Measurements from ENCODE around the gene TMEM132C.

The TMEM132C gene

GRCh38 chr12:128734371-128734770, 467.4 kb downstream of the TMEM132C start:
- ATAC-seq (ENCODE audit: low read depth) (no peak), DNase-seq (ENCODE audit: low spot score in 2 of 2) (no peak)
- no peak overlapping the region for H3K4me3 Mint-ChIP-seq
- H3K27me3 Mint-ChIP-seq: peaks cover 11% of the 10 kb centered on the region
- no peaks in the 10 kb centered on the region for H3K4me1 Mint-ChIP-seq
- H3K9me3 Mint-ChIP-seq: peaks cover 6% of the 10 kb centered on the region
- H3K36me3 Mint-ChIP-seq: peaks cover 6% of the 10 kb centered on the region
- no peak overlapping the region for H3K27ac Mint-ChIP-seq

DNA sequence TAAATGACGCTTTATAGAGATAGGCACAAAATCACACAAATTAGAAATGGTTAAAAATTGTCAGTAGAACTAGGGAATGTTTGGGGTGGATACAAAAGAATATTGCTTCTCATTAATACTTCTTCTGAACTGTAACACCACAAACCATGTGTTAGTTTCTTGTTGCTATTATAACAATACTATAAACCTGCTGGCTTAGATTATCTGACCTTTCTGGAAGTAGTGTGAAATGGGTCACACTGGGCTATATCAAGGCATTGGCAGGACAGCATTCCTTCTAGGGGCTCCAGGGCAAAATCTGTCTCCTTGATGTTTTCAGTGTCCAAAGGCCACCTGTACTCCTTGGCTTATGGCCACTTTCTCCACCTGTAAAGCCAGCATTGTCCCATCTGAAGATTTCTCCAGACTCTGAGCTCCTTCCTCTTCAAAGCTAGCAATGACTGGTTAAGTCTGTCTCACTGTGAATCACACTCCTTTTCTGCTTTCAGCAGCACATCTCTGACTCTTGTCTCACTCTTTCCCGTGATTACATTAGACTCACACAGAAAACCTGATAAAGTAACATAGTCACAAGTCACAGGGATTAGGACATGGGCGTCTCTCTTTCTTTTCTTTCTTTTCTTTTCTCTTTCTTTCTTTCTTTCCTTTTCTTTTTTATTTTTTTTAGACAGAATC, 470.5 kb downstream of the TMEM132C start:
- no peak for ATAC-seq (ENCODE audit: low read depth)
- no peaks in the 10 kb centered on the region for H3K4me1 Mint-ChIP-seq
- H3K27me3 Mint-ChIP-seq: peaks cover 12% of the 10 kb centered on the region
- no peak for DNase-seq (ENCODE audit: low spot score in 2 of 2)
- H3K27ac Mint-ChIP-seq: no peak overlapping the region
- peaks cover 9% of the 10 kb centered on the region for H3K9me3 Mint-ChIP-seq
- no peak overlapping the region for H3K4me3 Mint-ChIP-seq
- peaks cover 7% of the 10 kb centered on the region for H3K36me3 Mint-ChIP-seq

DNA sequence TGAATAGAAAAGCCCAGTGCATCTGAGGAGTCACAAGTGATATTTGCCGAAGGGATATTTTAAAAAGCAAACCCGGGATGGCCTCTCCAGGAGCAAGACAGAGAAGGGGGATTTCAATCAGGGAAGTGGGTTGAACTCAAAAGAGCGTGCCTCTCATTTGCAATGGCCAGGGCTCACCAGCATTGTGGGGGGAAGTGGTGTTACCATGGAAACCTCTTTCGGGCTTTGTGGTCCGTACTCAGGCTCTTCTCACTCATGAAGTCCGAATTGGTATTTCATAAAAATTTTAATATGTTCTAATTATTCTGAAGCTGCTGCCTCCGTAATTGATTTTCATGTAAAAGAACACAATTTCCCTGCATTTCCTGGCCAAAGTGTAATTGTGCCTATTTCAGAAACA, 476.9 kb downstream of the TMEM132C start:
- H3K36me3 Mint-ChIP-seq: peaks cover 6% of the 10 kb centered on the region
- DNase-seq (ENCODE audit: low spot score in 2 of 2) (no peak), ATAC-seq (ENCODE audit: low read depth) (no peak)
- H3K27me3 Mint-ChIP-seq: peaks cover 14% of the 10 kb centered on the region
- peaks cover 8% of the 10 kb centered on the region for H3K9me3 Mint-ChIP-seq
- no peak overlapping the region for H3K27ac Mint-ChIP-seq
- H3K4me3 Mint-ChIP-seq: no peak overlapping the region
- no peaks in the 10 kb centered on the region for H3K4me1 Mint-ChIP-seq

DNA sequence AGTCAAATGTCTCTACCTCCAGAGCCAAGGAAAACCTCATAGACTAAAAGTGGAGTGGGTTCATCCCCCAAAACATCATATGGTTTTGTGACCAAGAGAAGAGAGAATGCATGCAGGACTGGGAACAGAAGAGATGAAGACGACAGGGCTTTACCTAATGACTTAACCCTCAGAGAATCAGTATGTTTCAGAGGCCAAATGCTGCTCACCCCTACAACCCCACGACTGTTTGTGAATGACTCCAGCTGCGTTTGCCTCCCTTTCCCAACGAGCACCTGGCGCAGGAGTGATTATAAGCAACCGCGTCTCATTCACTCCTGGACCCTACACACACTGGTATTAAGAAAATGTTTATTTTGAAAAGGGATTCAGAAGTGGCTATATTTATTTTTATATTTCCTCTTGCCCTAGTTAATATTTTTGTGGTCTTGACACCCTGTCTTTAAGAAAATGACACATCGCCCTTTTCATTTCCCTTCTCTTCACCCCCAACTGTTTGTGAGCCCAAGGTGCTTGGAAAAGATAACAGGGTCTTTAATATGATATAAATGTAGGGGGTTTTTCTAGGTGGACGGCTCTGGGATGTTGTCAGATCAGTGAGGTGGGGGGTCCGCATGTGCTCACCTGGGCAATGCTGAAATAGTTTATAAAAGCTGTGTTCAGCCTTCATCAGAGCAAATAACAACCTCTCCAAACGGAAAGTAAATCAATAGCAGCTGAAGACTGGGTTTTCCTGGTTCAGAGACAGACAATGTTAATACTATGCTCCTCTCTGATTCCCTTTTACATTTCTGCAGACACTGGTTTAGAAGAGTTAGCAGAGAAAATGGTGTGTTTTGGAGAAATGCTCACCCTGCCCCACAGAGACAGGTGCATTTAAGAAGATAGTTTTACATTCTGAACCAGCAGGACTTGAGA, 479.1 kb downstream of the TMEM132C start:
- ATAC-seq (ENCODE audit: low read depth) (no peak), DNase-seq (ENCODE audit: low spot score in 2 of 2) (no peak)
- H3K36me3 Mint-ChIP-seq: no peaks in the 10 kb centered on the region
- no peak overlapping the region for H3K27ac Mint-ChIP-seq
- no peaks in the 10 kb centered on the region for H3K4me1 Mint-ChIP-seq
- H3K4me3 Mint-ChIP-seq: no peak overlapping the region
- peaks cover 12% of the 10 kb centered on the region for H3K27me3 Mint-ChIP-seq
- no peaks in the 10 kb centered on the region for H3K9me3 Mint-ChIP-seq

- no peak for ATAC-seq (ENCODE audit: low read depth)
- H3K4me1 Mint-ChIP-seq: no peaks in the 10 kb centered on the region
Measured at GRCh38 chr12:128747441-128747840, 480.5 kb downstream of the TMEM132C start.

GRCh38 chr12:128752386-128752785, 485.4 kb downstream of the TMEM132C start:
- no peaks in the 10 kb centered on the region for H3K9me3 Mint-ChIP-seq
- no peak overlapping the region for H3K4me3 Mint-ChIP-seq
- no peaks in the 10 kb centered on the region for H3K27me3 Mint-ChIP-seq
- H3K36me3 Mint-ChIP-seq: no peaks in the 10 kb centered on the region
- no peak for DNase-seq (ENCODE audit: low spot score in 2 of 2)
- ATAC-seq (ENCODE audit: low read depth): no peak
- H3K27ac Mint-ChIP-seq: no peak overlapping the region
- H3K4me1 Mint-ChIP-seq: no peaks in the 10 kb centered on the region

More at GRCh38 chr12:128747441-128747840, 480.5 kb downstream of the TMEM132C start:
- H3K4me3 Mint-ChIP-seq: no peak overlapping the region
- no peaks in the 10 kb centered on the region for H3K9me3 Mint-ChIP-seq
- H3K36me3 Mint-ChIP-seq: no peaks in the 10 kb centered on the region
- DNase-seq (ENCODE audit: low spot score in 2 of 2): no peak
- no peak overlapping the region for H3K27ac Mint-ChIP-seq
- H3K27me3 Mint-ChIP-seq: peaks cover 9% of the 10 kb centered on the region

GRCh38 chr12:128753438-128753837, 486.5 kb downstream of the TMEM132C start:
- H3K36me3 Mint-ChIP-seq: no peaks in the 10 kb centered on the region
- no peak overlapping the region for H3K27ac Mint-ChIP-seq
- no peaks in the 10 kb centered on the region for H3K4me1 Mint-ChIP-seq

GRCh38 chr12:128754275-128754674, 487.3 kb downstream of the TMEM132C start:
- H3K27ac Mint-ChIP-seq: no peak overlapping the region
- DNase-seq (ENCODE audit: low spot score in 2 of 2) (no peak), ATAC-seq (ENCODE audit: low read depth) (no peak)

More at GRCh38 chr12:128753438-128753837, 486.5 kb downstream of the TMEM132C start:
- H3K4me3 Mint-ChIP-seq: no peak overlapping the region
- no peaks in the 10 kb centered on the region for H3K9me3 Mint-ChIP-seq
- H3K27me3 Mint-ChIP-seq: peaks cover 4% of the 10 kb centered on the region
- DNase-seq (ENCODE audit: low spot score in 2 of 2): no peak
- ATAC-seq (ENCODE audit: low read depth): no peak

DNA sequence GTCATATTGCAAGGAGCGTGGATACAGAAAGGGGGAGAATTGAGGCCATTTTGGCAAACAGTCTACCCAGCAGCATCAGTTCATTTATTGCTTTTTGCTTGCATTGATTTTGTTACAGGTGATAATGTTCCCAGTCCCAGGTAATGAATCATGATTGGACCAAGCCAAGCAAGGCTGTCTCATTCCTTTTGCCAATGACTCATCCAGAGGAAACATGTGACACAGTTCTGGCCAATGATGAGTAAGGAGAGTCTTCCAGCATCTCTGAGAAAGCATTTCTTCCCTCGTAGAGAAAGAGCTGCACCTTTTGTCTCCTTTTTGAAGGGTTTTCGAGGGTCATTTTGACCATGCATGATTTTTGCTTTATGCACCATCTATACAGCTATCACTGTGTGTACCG, 488.6 kb downstream of the TMEM132C start:
- H3K27me3 Mint-ChIP-seq: peaks cover 11% of the 10 kb centered on the region
- H3K9me3 Mint-ChIP-seq: no peaks in the 10 kb centered on the region
- no peak overlapping the region for H3K27ac Mint-ChIP-seq
- H3K4me3 Mint-ChIP-seq: no peak overlapping the region
- DNase-seq (ENCODE audit: low spot score in 2 of 2): no peak
- ATAC-seq (ENCODE audit: low read depth): no peak
- H3K4me1 Mint-ChIP-seq: no peaks in the 10 kb centered on the region
- H3K36me3 Mint-ChIP-seq: no peaks in the 10 kb centered on the region

More at GRCh38 chr12:128754275-128754674, 487.3 kb downstream of the TMEM132C start:
- Mint-ChIP-seq H3K4me3 (no peak overlapping the region), H3K4me1 (no peaks in the 10 kb centered on the region), H3K9me3 (no peaks in the 10 kb centered on the region), H3K27me3 (peaks cover 8% of the 10 kb centered on the region), H3K36me3 (no peaks in the 10 kb centered on the region)
